ENCODE measurements around the gene TMEM52. TPM values are rescaled to one million over a fixed set of nuclear protein-coding genes. Genes with fewer than 3 reads are reported as not detected.

Gene TMEM52
- total and polyA plus RNA-seq, 2 of the 13 experiments (the other 11 are each of a cell fraction or from before 2014, with no cell fraction given), result 13.2 to 18.7 TPM

- TF ChIP-seq MYC (CRISPR knock-in tag; IDR thresholded peaks at IDR 0.05; ENCODE audit: borderline replicate concordance), result peak; percentile 88; the same call in 1 of the 2 replicates
- TF ChIP-seq ZNF18 (CRISPR knock-in tag; IDR thresholded peaks at IDR 0.05; ENCODE audit: insufficient replicate concordance), result peak; percentile 61
- TF ChIP-seq ONECUT2 (CRISPR knock-in tag; IDR thresholded peaks at IDR 0.05), result peak; percentile 43
- TF ChIP-seq ZNF563 (CRISPR knock-in tag; IDR thresholded peaks at IDR 0.05), result peak; percentile 18; the same call in 1 of the 2 replicates
- peak; percentile 46; the same call in 1 of the 2 replicates for TF ChIP-seq REPIN1 (CRISPR knock-in tag; IDR thresholded peaks at IDR 0.05; ENCODE audit: borderline replicate concordance, low read depth)
- TF ChIP-seq ZFX (CRISPR knock-in tag; IDR thresholded peaks at IDR 0.05; ENCODE audit: low read depth), result 0 out of 2 replicates have a peak, but pooled peaks have one; percentile 47
- TF ChIP-seq ZBTB38 (CRISPR knock-in tag; IDR thresholded peaks at IDR 0.05), result peak; percentile 71; the same call in 1 of the 2 replicates
- TF ChIP-seq, protein P1, sequence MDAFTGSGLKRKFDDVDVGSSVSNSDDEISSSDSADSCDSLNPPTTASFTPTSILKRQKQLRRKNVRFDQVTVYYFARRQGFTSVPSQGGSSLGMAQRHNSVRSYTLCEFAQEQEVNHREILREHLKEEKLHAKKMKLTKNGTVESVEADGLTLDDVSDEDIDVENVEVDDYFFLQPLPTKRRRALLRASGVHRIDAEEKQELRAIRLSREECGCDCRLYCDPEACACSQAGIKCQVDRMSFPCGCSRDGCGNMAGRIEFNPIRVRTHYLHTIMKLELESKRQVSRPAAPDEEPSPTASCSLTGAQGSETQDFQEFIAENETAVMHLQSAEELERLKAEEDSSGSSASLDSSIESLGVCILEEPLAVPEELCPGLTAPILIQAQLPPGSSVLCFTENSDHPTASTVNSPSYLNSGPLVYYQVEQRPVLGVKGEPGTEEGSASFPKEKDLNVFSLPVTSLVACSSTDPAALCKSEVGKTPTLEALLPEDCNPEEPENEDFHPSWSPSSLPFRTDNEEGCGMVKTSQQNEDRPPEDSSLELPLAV (CRISPR knock-in tag; conservative IDR thresholded peaks at IDR 0.05; ENCODE audit: low read depth), result no peak
- TF ChIP-seq ZNF773 (CRISPR knock-in tag; IDR thresholded peaks at IDR 0.05; ENCODE audit: borderline replicate concordance), result no peak
- TF ChIP-seq TSC22D2 (CRISPR knock-in tag; IDR thresholded peaks at IDR 0.05; ENCODE audit: borderline replicate concordance), result 0 out of 2 replicates have a peak, but pooled peaks have one; percentile 28
- peak; percentile 75; the same call in 1 of the 2 replicates for TF ChIP-seq YEATS4 (CRISPR knock-in tag; IDR thresholded peaks at IDR 0.05; ENCODE audit: borderline replicate concordance)
- TF ChIP-seq SP5 (CRISPR knock-in tag; IDR thresholded peaks at IDR 0.05; ENCODE audit: borderline replicate concordance, low read depth), result peak; percentile 74
- peak; percentile 52; the same call in 1 of the 2 replicates for TF ChIP-seq RNF2 (conservative IDR thresholded peaks at IDR 0.05; ENCODE audit: low read depth)
- 0 out of 2 replicates have a peak, but pooled peaks have one; percentile 27 for TF ChIP-seq RERE (CRISPR knock-in tag; IDR thresholded peaks at IDR 0.05; ENCODE audit: low read depth)
- peak; percentile 44 for TF ChIP-seq ZNF883 (CRISPR knock-in tag; IDR thresholded peaks at IDR 0.05; ENCODE audit: not compliant biosample characterization)
- no peak for TF ChIP-seq ZFAT (CRISPR knock-in tag; conservative IDR thresholded peaks at IDR 0.05)
- TF ChIP-seq TIGD3 (CRISPR knock-in tag; IDR thresholded peaks at IDR 0.05; ENCODE audit: borderline replicate concordance), result no peak
- no peak for TF ChIP-seq ZSCAN30 (CRISPR knock-in tag; IDR thresholded peaks at IDR 0.05)
Observed at GRCh38 chr1:1943834-1944570, 24.9 kb upstream of the TMEM52 start (continued).
